Neutrophil (primary cell): ENCODE results near the gene DDC.

ENCODE experiments used
- H3K27ac ChIP-seq: fragments of 200-600 bp; sonication (generic); 2 replicates; pipeline ENCODE4 v1.5.1; 2016; ENCODE audit warnings: mild to moderate bottlenecking, moderate library complexity
- H3K27me3 ChIP-seq: fragments of 200-600 bp; sonication (generic); 2 replicates; pipeline ENCODE4 v1.6.0; 2016; ENCODE audit warnings: mild to moderate bottlenecking
- H3K36me3 ChIP-seq: fragments of 200-600 bp; sonication (generic); 2 replicates; pipeline ENCODE4 v1.5.1; 2017
- H3K4me1 ChIP-seq, 2 experiments: fragments of 200-600 bp in 1 of 2; sonication (generic) in 1 of 2; 1 replicate in 1 of 2; 2 replicates in 1 of 2; pipeline versions ENCODE4 v1.5.1 to v1.6.1; 2013 to 2016; ENCODE audit warnings: low read depth in 1 of 2, low read length in 1 of 2, mild to moderate bottlenecking in 1 of 2, moderate library complexity in 1 of 2; ENCODE audit not compliant: control insufficient read depth in 1 of 2, insufficient read depth in 1 of 2
- H3K4me3 ChIP-seq, 2 experiments: fragments of 200-600 bp in 1 of 2; sonication (generic) in 1 of 2; 1 replicate in 1 of 2; 2 replicates in 1 of 2; pipeline ENCODE4 v1.5.1; 2013 to 2016; ENCODE audit warnings: low read depth in 1 of 2, low read length in 1 of 2, mild to moderate bottlenecking in 1 of 2, moderate library complexity in 1 of 2
- H3K9me3 ChIP-seq: fragments of 200-600 bp; sonication (generic); 2 replicates; pipeline ENCODE4 v1.5.1; 2016
- TF ChIP-seq, protein P1 (sequence below): fragments of 200-600 bp; sonication (generic); IDR thresholded peaks from 2 replicates; pipeline ENCODE4 v1.5.1; 2016; ENCODE audit warnings: antibody characterized with exemption

DDC gene

GRCh38 chr7:50591480-50592438 lies 26.6 kb upstream of the DDC start:
- Histone ChIP-seq H3K27me3 (no peaks in the 10 kb centered on the region), H3K4me3 (no peak overlapping the region), H3K27ac (no peak overlapping the region), H3K36me3 (peaks cover 42% of the 10 kb centered on the region), H3K9me3 (no peaks in the 10 kb centered on the region), H3K4me1 (no peaks in the 10 kb centered on the region)
- TF ChIP-seq, protein P1, sequence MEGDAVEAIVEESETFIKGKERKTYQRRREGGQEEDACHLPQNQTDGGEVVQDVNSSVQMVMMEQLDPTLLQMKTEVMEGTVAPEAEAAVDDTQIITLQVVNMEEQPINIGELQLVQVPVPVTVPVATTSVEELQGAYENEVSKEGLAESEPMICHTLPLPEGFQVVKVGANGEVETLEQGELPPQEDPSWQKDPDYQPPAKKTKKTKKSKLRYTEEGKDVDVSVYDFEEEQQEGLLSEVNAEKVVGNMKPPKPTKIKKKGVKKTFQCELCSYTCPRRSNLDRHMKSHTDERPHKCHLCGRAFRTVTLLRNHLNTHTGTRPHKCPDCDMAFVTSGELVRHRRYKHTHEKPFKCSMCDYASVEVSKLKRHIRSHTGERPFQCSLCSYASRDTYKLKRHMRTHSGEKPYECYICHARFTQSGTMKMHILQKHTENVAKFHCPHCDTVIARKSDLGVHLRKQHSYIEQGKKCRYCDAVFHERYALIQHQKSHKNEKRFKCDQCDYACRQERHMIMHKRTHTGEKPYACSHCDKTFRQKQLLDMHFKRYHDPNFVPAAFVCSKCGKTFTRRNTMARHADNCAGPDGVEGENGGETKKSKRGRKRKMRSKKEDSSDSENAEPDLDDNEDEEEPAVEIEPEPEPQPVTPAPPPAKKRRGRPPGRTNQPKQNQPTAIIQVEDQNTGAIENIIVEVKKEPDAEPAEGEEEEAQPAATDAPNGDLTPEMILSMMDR: no peak

DNA sequence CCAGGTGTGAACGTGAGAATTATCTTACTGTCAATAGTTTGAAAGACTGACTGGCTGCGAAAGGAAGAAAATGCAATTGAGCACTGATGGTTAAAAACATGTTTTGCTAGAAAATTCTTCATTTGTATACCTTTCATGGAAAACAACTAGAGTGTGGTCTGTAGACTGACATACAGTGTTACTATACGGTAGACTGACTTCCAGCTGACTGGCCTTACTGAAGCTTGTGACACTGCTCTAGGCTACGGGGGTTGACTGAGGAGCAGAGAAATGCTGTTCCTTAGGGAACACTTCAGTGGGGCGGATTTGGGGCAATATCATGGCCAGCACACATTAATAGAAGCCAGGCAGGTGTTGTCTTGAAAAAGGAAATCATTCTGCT lies 25.9 kb upstream of the DDC start:
- no peaks in the 10 kb centered on the region for H3K9me3 ChIP-seq
- no peak overlapping the region for H3K4me3 ChIP-seq
- no peaks in the 10 kb centered on the region for H3K4me1 ChIP-seq
- peaks cover 42% of the 10 kb centered on the region for H3K36me3 ChIP-seq
- H3K27me3 ChIP-seq: no peaks in the 10 kb centered on the region
- H3K27ac ChIP-seq: no peak overlapping the region
- TF ChIP-seq, protein P1: no peak

GRCh38 chr7:50590535-50590934 lies 25.3 kb upstream of the DDC start:
- no peaks in the 10 kb centered on the region for H3K9me3 ChIP-seq
- no peak overlapping the region for H3K4me3 ChIP-seq
- TF ChIP-seq, protein P1: no peak
- H3K36me3 ChIP-seq: peaks cover 38% of the 10 kb centered on the region
- H3K27ac ChIP-seq: no peak overlapping the region
- H3K27me3 ChIP-seq: no peaks in the 10 kb centered on the region
- H3K4me1 ChIP-seq: no peaks in the 10 kb centered on the region

GRCh38 chr7:50589364-50589763 lies 24.2 kb upstream of the DDC start:
- Histone ChIP-seq H3K9me3 (peaks cover under 1% of the 10 kb centered on the region), H3K4me3 (no peak overlapping the region), H3K4me1 (no peaks in the 10 kb centered on the region), H3K27me3 (no peaks in the 10 kb centered on the region), H3K27ac (no peak overlapping the region), H3K36me3 (peaks cover 26% of the 10 kb centered on the region)
- TF ChIP-seq, protein P1: no peak

- Histone ChIP-seq H3K4me1 (no peaks in the 10 kb centered on the region), H3K27ac (no peak overlapping the region), H3K4me3 (no peak overlapping the region), H3K9me3 (peaks cover 5% of the 10 kb centered on the region), H3K27me3 (no peaks in the 10 kb centered on the region), H3K36me3 (peaks cover 22% of the 10 kb centered on the region)
- TF ChIP-seq, protein P1: no peak
Observed at GRCh38 chr7:50588937-50589336, 23.7 kb upstream of the DDC start.
